CD4-positive, alpha-beta T cell treated with Interleukin-15 for 1 hour (primary cell): ENCODE data around the gene PTPN9.
A peak's percentile ranks its signal among the peaks of the same experiment; 100 is the strongest.
"Not testable (repeated sequence)": the region's sequence is repeated elsewhere in the genome, so short reads cannot be mapped to it uniquely, and the experiment has no call there.

Source experiments
- DNase-seq: peaks from one replicate; pipeline ENCODE4 v3.0.0-alpha.2; 2020

Gene PTPN9

DNA sequence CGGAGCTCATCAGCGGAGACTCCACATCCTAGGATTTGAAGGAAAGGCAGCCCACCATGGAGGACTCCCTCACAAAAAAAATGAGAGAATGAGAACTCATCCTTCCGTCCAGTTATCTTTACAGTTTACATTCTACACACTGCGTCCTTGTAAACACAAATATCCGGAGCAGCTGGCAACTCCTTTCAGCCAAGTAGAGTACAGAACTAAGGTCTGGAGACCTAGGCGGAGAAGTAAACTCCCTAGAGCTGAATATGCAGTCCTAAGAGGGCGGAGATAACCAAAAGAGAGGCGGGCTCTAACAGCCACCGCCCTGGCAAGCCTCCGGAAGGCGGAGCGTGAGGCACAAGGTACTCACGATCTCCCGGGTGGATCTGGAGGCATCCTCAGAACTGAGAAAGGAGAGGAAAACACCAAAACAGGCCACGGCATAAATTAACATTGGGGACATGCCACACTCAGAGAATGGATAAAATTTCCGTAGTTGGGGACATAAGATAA lies 126.7 kb downstream of the PTPN9 start:
- DNase-seq = peak; percentile 83

DNA sequence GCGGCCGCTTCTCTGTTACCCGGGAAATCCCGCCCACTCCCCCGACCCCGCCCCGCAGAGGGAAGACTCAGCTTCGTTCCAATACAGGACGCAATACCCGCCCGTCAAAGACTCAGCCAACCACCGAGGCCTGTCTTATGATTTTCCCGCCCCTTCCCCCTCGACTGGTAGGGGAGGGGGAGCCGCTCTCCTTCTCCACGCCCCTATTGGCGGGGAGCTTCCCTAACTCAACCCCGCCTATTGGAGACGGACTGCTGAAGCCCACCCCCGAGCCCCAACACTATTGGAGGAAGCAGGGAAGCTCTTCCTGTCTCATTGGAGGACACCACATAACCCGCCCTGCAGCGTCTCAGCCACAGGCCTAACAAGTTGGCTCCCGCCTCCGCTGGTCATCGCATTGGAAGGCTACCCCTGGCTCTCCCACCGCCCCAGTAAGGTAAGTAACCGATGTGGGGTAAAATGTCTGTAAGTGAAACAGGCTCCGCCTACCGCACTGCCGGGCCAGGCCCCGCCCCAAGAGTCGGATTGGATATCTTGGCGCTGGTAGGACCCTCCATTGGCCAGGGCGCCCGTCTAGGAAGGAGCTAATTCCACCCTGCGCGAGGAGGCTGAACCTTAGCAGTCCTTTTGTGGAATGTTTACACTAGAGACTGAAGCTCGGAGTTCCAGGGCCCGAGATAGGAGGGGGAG lies 127.3 kb downstream of the PTPN9 start, which contains the start of gene SIN3A:
Gene SIN3A, minus strand, starts transcription at position 17 of the 690 bp plus-strand sequence. CDS start 21,315 bp downstream, outside the sequence.
- DNase-seq = peak; percentile 100

DNA sequence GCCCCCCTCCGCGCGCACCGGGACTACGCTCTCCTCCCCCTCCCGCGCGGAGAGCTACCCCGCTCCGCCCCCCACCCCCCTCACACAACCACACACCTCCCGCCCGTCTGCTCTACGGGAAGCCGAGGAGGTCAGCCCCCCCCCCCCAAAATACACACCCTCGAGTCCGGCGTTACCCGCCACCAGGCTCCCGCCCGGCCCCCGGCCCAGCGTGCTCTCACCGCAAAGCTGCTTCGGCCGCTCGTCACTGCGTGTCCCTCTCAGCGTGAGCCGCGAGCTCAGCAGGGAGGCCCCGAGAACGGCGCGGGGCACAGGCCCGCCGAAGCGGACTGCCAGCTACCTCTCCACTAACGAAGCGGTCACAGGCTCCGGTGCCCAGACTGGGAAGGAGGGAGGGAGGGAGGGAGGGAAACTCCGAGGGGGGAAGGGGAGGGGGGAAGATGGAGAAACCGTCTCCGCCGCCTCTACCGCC lies 127.9 kb downstream of the PTPN9 start:
- DNase-seq = no peak

DNA sequence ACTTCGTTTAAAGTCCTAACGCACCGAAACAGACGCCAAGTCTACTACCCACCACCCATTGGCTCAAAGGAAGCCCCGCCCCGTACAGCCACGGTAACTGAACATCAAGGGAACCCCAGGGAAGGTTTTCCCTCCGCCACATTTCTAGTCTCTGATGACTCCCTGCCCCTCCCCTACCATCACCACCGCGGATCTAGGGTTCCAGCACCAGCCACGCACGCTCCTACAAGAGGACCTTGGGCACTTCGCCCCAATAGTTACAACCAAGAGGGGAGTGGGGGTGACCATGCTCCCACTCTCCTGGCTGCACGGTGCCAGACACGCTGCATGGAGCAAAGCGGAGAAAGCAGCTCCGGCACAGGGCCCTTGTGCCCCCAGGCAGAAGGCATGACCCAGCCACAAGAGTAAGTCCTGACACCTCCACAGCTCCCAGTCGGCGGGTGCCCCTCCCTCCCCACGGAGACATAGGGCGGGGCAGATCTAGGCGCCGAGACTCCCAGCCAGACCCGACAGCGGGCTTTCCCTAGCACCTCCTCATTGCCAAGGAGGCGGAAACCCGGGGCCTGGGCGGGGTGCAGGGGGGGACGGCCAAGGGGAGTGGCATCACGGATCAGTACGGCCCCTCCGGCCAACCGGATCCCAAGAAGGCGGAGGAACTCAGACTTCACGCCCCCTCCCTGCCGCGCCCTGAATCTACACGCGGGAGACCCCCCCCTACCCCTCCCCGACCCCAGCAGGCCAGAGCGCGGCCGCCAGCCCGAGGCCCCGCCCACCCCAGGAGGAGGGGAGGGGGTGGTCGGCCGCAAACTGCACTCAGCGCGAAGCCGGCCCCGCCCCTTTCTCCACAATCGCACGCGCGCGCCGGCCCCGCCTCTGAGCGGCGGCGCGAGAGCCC lies 128.6 kb downstream of the PTPN9 start:
- peak; percentile 97 for DNase-seq

DNA sequence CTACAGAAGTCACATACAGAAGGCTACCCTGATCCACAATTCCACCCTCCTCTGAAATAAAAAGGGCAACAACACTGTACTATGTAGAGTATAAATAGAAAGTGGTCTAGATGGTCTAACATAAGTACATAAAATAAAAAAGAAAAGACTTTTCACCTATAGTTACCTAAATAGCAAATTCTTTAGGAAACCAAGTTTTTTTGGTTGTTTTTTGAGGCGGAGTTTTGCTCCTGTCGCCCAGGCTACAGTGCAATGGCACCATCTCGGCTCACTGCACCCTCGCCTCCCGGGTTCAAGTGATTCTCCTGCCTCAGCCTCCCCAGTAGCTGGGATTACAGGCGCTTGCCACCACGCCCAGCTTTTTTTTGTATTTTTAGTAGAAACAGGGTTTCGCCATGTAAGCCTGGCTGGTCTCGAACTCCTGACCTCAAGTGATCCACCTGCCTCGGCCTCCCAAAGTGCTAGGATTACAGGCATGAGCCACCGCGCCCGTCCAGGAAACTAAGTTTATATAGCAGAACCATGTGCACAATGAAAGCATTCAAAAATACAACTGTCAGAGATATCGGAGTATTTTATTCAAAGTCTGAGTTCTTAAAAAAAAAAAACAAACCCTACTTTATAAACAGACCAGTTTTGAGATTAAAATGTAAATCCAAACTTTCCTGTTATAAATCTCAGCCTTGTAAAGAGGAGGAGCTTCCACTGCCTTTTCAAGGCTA lies 129.4 kb downstream of the PTPN9 start:
- no peak for DNase-seq

DNA sequence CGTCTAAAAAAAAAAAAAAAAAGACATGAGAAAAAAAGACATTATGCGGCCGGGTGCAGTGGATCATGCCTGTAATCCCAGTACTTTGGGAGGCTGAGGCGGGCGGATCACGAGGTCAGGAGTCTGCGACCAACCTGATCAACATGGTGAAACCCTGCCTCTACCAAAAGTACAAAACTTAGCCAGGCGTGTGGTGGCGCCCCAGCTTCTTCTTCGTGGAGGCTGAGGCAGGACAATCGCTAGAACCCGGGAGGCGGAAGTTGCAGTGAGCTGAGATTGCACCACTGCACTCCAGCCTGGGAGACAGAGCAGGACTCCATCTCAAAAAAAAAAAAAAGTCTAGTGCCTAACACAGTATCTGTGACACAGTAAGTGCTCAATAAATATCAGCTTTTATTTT lies 130.9 kb downstream of the PTPN9 start:
- DNase-seq = peak; percentile 23

DNA sequence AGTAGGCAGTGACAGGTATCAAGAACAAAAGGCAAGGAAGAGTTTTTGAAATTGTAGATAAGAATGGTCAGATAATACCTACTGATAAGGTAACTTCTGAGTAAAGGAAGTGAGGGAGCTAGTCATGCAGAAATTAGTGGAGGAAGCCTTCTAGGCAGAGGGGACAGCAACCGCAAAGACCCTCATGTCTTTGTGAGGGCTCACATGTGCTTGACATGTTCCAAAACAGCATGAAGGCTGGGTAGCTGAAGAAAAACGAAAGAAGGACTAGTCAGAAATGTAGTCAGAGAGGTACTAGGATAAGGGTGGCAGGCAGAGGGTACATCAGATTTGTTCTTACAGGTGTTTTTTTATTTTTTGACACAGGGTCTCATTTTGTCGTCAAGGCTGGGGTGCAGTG lies 133.0 kb downstream of the PTPN9 start:
- DNase-seq = no peak

DNA sequence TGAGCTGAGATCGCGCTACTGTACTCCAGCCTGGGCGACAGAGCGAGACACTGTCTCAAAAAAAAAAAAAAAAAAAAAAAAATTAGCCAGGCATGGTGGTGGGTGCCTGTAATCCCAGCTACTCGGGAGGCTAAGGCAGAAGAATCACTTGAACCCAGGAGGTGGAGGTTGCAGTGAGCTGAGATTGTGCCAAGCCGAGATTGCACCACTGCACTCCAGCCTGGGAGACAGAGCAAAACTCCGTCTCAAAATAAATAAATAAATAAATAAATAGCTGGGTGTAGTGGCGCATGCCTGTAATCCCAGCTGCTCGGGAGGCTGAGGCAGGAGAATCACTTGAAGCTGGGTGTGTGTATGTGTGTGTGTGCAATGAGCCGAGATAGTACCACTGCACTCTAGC lies 133.8 kb downstream of the PTPN9 start:
- not testable (repeated sequence) for DNase-seq

DNA sequence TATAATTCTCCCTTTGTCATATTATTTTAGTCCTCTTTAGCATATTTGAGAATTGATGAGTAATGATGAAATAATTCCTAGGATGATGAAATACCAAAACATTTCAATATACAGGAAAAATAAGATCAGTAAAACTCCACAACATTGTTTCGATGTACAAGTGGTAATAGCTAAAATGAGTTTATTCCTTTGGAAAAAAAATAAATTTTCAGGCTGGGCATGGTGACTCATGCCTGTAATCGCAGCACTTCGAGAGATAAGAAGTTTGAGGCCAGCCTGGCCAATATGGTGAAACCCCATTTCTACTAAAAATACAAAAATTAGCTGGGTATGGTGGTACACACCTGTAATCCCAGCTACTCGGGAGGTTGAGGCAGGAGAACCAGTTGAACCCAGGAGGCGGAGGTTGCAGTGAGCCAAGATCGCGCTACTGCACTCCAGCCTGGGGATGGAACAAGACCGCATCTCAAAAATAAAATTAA lies 135.1 kb downstream of the PTPN9 start:
- DNase-seq = not testable (repeated sequence)

DNA sequence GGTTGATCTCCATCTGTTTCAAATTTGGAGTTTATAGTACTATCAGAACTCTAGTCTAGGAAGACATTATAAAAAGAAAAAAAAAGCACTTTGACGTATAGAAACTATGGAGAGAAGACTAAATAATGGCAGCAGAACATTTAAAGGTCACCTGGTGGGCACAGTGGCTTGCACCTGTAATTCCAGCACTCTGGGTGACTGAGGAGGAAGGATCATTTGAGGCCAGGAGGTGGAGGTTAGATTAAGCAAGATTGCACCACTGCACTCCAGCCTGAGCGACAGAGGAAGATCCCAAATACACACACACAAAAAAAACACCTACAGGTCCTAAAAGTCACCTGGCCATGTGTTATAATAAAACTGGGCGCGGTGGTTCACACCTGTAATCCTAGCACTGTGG lies 141.4 kb downstream of the PTPN9 start:
- no peak for DNase-seq

DNA sequence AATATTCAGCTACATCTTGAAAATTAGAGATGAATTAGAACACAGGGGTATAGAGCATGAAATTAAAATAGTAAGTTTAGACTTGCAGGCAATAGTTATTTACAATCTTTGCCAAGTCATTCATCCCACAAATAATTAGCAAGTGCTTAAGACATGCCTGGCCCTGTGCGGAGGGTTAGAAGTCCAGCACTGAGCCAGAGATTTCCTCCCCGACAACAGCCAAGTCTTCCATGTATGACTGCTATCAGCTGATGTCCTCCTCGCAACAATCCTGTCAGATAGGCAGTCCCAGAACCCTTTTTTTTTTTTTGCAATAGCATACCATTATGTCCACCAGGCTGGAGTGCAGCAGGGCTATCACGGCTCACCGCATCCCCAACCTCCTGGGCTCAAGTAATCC lies 142.2 kb downstream of the PTPN9 start:
- no peak for DNase-seq

DNA sequence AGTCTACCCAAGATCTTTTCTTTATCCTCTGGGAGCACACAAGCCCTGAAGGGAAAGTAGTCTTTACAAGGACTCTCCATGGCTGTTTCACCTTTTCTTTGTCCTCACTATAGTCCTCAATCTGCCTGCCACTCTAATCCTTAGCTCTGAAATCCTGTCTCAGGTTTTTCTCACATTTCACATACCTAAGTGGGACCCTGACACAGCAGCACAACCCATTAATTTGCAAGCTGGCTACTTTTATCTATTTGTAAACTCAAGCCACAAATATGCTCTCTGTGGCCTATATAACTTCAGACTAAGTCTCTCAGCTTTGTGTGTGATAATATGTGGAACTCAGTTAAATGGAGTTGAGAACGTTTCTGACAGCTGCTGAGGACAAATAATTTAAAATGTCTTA lies 147.4 kb downstream of the PTPN9 start:
- DNase-seq = no peak

DNA sequence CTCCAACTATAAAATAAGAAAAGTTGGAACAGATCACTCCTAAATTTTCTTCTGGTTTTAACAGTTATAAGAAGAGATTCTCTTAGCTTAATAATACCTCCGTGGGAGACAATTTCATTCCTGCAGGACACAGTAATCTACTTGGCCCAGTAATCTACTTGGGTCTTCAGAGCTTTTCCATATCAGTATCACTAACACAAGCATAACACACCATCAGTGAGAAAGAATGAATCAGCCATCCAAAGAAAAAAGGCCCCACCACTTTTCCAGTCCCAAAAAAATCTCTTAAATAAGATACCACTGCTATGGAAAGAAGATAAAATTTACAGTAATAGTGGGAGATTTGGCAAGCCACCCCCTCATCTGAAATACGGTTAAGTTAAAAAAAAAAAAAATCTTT lies 147.8 kb downstream of the PTPN9 start:
- DNase-seq = no peak

DNA sequence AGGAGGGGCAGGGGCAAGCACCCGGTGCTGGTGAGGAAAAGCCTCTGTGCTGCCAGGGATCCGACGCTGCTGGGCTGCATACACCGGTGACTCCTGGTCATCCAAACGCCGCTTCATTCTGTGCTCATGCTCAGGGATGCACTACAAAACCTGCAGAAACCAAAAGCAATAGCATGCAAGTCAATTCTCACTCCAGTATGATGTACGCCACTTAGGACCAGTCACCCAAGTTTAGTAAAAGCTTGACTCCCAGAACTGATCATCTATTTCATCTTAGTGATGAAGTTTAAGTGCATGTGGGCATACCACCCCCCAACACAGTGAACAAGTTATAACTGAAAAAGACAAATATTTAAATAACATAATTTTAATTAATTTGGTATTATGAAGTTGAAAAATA lies 148.9 kb downstream of the PTPN9 start:
- DNase-seq = no peak

DNA sequence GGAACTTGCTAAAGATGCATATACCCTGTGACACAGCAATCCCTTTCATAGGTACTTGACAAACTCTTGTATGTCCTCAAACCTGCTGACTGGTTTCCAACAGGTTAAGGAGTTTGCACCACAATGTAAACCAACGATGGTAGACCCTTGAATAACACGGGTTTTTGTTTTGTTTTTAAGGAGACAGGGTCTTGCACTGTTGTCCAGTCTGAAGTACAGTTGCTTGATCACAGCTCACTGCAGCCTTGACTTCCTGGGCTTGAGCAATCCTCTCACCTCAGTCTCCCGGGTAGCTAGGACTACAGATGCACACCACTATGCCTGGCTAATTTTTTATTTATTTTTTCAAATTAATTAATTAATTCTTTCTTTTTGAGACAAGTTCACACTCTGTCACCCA lies 151.0 kb downstream of the PTPN9 start:
- DNase-seq = no peak

DNA sequence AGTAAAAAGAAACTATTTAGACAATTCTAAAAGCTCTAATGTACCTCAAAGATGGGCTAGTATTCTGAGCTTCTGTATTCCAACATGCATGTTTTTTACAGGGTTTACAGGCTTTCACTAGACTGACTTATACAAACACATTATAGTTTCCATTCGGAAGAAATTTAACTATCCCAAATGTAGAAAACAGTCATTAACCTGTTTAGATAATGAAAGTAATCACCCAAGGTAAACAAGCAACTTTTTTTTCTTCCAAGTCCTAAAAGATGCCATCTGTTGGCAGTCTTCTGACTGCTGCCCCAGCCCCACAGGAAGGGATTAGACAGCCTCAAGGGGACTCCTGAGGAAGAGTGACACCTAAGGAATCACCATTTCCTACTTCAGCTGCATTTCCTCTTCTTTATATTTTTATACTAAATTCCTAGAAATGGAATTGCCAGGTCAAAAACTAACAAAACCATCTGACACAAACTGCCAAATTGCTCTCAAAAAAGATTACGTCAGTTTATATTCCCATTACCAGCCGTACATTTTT lies 153.1 kb downstream of the PTPN9 start:
- DNase-seq = no peak

DNA sequence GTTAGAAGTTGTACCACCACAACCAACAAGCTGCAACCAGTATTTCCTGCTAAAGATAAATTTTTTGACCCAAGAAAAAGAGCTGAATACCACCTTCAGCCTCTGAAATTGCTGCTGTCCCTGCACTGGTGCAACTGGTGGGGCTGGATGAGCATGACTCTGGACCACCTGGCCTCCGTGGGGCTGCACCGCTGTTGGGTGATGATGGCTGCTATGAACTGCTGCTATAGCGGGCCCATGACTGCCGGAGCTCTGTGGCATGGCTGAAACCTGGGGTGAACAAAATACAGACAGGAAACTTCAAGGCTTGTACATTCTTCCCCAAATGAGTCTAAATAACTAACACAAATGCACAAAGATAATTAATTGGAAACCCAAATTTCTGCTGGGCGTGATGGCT lies 156.6 kb downstream of the PTPN9 start:
- no peak for DNase-seq

DNA sequence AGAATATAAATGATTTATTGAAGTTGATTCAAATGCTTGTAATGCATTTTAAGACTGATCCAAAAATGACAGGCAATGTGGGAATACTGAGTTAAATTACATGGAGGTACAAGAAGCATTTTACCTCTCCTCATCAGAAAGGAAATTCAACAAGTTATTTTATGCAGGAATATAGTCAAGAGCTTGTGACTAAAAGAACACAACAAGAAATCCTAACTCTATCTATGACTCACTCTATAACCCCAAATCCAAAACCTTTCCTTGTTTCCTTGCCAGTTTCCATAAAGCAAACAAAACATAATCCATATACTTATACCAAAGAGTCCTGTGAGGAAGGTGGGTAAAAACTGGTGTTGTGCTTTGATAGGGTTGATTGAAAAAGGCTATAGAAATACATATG lies 158.4 kb downstream of the PTPN9 start:
- no peak for DNase-seq

DNA sequence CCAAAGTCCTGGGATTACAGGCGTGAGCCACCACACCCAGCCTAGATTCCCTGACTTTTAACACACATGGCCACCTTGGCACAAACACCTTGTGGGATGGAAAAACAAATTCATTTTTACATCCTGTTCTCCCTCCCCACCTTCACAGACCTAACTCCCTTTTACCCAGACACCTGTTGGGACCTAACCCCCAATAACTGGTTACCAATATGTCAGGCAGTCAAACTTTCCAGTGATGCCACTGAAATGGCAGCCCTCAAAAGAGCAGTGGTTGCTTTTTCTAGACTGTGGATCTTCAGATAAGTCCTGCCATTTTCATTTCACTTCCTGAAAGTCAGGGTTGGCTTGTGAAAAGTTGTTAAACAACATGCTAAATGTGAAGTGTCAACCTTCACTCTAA lies 162.5 kb downstream of the PTPN9 start:
- no peak for DNase-seq
